Body of pancreas (tissue), 4 donors: Measurements from ENCODE around the gene MVD.

ENCODE experiments used
- POLR2A ChIP-seq, 3 donors: fragments of 450-650 bp; IDR thresholded peaks; one replicate each; pipeline ENCODE4 v1.6.1; 2016; ENCODE audit warnings: antibody characterized with exemption in 3 of 3, mild to moderate bottlenecking in 2 of 3
- TF ChIP-seq, protein P1 (sequence below), 7 experiments: fragments of 450-650 bp in 4 of 7; fragments of 200-600 bp in 3 of 7; sonication (generic) in 3 of 7; IDR thresholded peaks; one replicate each; pipeline ENCODE4 v1.5.1; 2016 to 2019; ENCODE audit warnings: antibody characterized with exemption in 7 of 7

DNA sequence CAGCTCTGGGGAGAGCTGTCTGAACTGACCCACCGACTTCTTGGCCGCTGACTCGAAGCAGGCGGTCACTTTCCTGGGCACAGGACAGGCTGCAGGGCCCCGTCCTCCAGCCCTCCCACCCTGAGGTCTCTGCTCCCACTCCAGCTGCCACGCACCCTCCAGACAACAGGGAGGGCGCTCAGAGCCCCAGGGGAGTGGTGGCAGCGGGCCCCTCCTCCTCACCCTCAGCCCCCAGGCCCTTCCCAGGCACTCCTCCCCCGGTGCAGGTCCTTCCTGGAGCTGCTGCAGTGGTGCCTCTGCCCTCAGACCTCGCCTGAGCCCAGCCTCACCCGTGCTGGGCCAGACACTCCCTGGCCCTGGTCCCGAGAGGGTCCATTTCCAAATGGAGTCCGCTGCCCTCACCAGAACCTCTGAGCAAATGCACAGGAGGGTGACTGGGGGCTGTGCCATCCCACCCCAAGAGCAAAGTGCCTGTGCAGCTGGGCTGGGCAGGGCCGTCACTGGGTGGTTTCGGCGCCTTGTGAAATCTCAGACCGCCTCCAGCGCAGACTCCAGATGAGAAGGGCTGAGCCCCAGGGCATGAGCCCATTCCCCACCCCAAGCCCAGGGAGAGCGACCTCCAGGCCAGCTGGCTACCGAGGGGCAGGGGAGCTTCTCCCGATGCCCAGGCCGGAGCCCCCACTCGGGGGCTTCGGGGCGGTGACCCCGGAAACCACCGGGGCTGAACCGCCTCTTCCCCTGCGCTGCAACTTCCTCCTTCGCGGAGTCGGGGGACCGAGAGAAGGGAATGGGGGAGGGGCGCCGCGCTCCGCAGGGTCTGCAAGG, 12.8 kb downstream of the MVD start:
- TF ChIP-seq, protein P1, sequence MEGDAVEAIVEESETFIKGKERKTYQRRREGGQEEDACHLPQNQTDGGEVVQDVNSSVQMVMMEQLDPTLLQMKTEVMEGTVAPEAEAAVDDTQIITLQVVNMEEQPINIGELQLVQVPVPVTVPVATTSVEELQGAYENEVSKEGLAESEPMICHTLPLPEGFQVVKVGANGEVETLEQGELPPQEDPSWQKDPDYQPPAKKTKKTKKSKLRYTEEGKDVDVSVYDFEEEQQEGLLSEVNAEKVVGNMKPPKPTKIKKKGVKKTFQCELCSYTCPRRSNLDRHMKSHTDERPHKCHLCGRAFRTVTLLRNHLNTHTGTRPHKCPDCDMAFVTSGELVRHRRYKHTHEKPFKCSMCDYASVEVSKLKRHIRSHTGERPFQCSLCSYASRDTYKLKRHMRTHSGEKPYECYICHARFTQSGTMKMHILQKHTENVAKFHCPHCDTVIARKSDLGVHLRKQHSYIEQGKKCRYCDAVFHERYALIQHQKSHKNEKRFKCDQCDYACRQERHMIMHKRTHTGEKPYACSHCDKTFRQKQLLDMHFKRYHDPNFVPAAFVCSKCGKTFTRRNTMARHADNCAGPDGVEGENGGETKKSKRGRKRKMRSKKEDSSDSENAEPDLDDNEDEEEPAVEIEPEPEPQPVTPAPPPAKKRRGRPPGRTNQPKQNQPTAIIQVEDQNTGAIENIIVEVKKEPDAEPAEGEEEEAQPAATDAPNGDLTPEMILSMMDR (IDR thresholded peaks at IDR 0.05): no peak
- TF ChIP-seq POLR2A (IDR thresholded peaks at IDR 0.05): no peak
